ENCODE measurements around the gene SDR42E2. TPM values are rescaled to one million over a fixed set of nuclear protein-coding genes. Genes with fewer than 3 reads are reported as not detected.

Gene SDR42E2
- total and polyA plus RNA-seq, 2 of the 8 experiments (the other 6 are each of a cell fraction or from before 2014, with no cell fraction given) = 0.08 TPM; not detected in 1

- TF ChIP-seq TEAD4 (IDR thresholded peaks at IDR 0.05; ENCODE audit: low read depth, low read length) (no peak), ASH2L (IDR thresholded peaks at IDR 0.05; ENCODE audit: low read length) (peak; percentile 21), YY1 (IDR thresholded peaks at IDR 0.05; ENCODE audit: low read depth, low read length) (no peak), SRF (IDR thresholded peaks at IDR 0.05; ENCODE audit: low read depth, low read length) (peak; percentile 73), CEBPB (IDR thresholded peaks at IDR 0.05; ENCODE audit: low read depth, low read length) (no peak), PHF8 (conservative IDR thresholded peaks at IDR 0.05; ENCODE audit: low read depth, low read length) (0 out of 2 replicates have a peak, but pooled peaks have one; percentile 33), EGR1 (IDR thresholded peaks at IDR 0.05; ENCODE audit: borderline replicate concordance, low read depth, low read length) (no peak), RNF2 (IDR thresholded peaks at IDR 0.05; ENCODE audit: borderline replicate concordance, low read depth, low read length, missing control alignments, poor library complexity, severe bottlenecking) (no peak), JUND (IDR thresholded peaks at IDR 0.05; ENCODE audit: low read length) (no peak), RBBP5 (IDR thresholded peaks at IDR 0.05; ENCODE audit: borderline replicate concordance, low read depth, low read length) (0 out of 2 replicates have a peak, but pooled peaks have one; percentile 31), TAF1 (IDR thresholded peaks at IDR 0.05; ENCODE audit: low read depth, low read length) (peak; percentile 34; the same call in 1 of the 2 replicates), E2F6 (IDR thresholded peaks at IDR 0.05) (no peak; the same call in 1 of the 2 replicates), TBP (IDR thresholded peaks at IDR 0.05; ENCODE audit: low read depth, low read length) (peak; percentile 55)
These were observed 28.6 kb downstream of the SDR42E2 start (continued) for GRCh38 chr16:22190776-22191531.
